Activated naive CD4-positive, alpha-beta T cell treated with anti-CD3 and anti-CD28 coated beads, Interleukin-2, amount 10 ng/mL, durations not matched to agents 7 days and 5 days (primary cell): ENCODE results near the gene LTBP1.

ENCODE experiments used
- CTCF ChIA-PET: fragments of 350-600 bp; sonication (Branson Sonifier 250); formaldehyde crosslinking; loops from one replicate; lab custom pipeline; 2021; ENCODE audit warnings: antibody characterized with exemption; lab: Charles Lee
- DNase-seq: peaks from one replicate; pipeline ENCODE4 v3.0.0-alpha.2; 2020
- H3K27ac Mint-ChIP-seq: one replicate; pipeline ENCODE4 v1.8.0; 2021; ENCODE audit warnings: mild to moderate bottlenecking, moderate library complexity, mixed read lengths
- H3K27me3 Mint-ChIP-seq: one replicate; pipeline ENCODE4 v1.8.0; 2021; ENCODE audit warnings: mild to moderate bottlenecking, mixed read lengths
- H3K36me3 Mint-ChIP-seq: one replicate; pipeline ENCODE4 v1.8.0; 2021; ENCODE audit warnings: mixed read lengths
- H3K4me1 Mint-ChIP-seq: one replicate; pipeline ENCODE4 v1.8.0; 2021; ENCODE audit warnings: mixed read lengths
- H3K4me3 Mint-ChIP-seq: one replicate; pipeline ENCODE4 v1.8.0; 2021; ENCODE audit warnings: mild to moderate bottlenecking, moderate library complexity, mixed read lengths
- H3K9me3 Mint-ChIP-seq: one replicate; pipeline ENCODE4 v1.8.0; 2021; ENCODE audit warnings: mixed read lengths

Gene LTBP1

GRCh38 chr2:33064349-33064801 is 117.6 kb downstream of the LTBP1 start:
- H3K4me3 Mint-ChIP-seq: no peak overlapping the region
- H3K27me3 Mint-ChIP-seq: no peaks in the 10 kb centered on the region
- no peaks in the 10 kb centered on the region for H3K9me3 Mint-ChIP-seq
- H3K27ac Mint-ChIP-seq: no peak overlapping the region
- DNase-seq: no peak
- no peaks in the 10 kb centered on the region for H3K36me3 Mint-ChIP-seq
- H3K4me1 Mint-ChIP-seq: no peaks in the 10 kb centered on the region
- CTCF ChIA-PET: no interaction called here

DNA sequence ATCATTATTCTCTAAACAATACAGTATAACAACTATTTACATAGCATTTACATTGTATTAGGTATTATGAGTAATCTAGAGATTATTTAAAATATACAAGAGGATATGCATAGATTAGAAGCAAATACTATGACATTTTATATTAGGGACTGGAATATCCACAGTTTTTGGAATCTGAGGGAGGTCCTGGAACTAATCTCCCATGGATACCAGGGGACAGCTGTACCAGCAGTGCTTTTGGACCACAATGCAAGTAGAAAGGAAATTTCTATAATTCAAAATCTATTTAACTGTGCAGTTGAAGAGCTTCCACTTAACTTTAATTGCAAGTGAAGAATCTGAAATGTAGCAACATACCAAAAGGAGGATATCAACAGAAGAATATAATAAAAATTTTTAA is 120.8 kb downstream of the LTBP1 start:
- no peak overlapping the region for H3K4me3 Mint-ChIP-seq
- no peaks in the 10 kb centered on the region for H3K9me3 Mint-ChIP-seq
- H3K4me1 Mint-ChIP-seq: no peaks in the 10 kb centered on the region
- CTCF ChIA-PET: no interaction called here
- H3K27me3 Mint-ChIP-seq: no peaks in the 10 kb centered on the region
- no peak for DNase-seq
- H3K36me3 Mint-ChIP-seq: no peaks in the 10 kb centered on the region
- H3K27ac Mint-ChIP-seq: no peak overlapping the region

DNA sequence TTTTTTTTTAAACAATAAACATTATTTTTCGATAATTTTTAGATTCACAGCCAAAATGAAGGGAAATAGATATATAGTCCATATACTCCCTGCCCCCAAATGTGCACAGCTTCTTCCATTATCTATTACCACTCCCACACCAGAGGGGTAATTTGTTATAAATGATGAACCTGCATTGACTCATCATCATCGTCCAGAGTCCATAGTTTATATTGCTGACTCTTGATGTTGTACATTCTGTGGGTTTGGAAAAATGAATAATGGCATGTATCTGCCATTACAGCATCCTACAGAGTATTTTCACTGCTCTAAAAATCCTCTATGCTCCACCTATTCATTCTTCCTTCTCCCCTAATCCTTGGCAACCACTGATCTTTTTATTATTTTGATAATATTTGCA is 121.5 kb downstream of the LTBP1 start:
- DNase-seq: no peak
- H3K4me3 Mint-ChIP-seq: no peak overlapping the region
- no peaks in the 10 kb centered on the region for H3K4me1 Mint-ChIP-seq
- no peaks in the 10 kb centered on the region for H3K9me3 Mint-ChIP-seq
- CTCF ChIA-PET: no interaction called here
- no peaks in the 10 kb centered on the region for H3K27me3 Mint-ChIP-seq
- H3K36me3 Mint-ChIP-seq: no peaks in the 10 kb centered on the region
- H3K27ac Mint-ChIP-seq: no peak overlapping the region

DNA sequence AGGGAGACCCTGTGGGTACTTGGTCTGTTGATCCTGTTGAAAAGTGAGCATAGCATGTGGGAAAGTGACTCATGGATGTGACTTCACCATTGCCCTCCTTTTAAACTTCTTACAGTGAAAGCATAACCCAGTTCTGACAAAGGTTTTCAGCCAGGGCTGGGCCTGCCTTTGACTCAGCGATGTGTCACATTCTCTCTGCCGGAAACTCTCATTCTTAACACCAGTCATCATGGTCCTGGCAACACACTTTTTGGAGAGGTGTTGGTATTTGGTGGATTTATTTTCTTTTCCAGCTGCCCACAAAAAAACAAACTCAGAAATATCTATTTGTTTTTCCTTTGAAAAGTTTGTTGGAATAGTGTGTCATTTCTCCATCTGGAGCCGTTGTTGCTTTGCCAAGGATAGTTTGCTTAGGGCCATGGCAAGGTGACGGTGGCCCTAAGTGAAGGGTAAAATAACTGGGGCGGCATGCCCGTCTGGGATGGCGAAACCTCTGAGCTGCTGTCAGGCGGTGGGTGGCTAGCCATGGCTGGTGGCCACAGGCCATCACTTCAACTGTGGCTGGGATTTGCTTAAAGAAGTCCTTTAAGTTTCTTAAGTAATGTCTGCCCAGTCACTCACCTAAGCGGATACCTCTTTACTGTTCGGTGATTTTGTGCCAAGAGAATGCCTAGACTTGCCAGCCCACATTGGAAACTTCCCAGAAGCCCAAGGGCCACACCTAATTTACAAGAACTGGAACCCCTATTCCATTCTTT is 123.3 kb downstream of the LTBP1 start:
- no peak for DNase-seq
- H3K36me3 Mint-ChIP-seq: no peaks in the 10 kb centered on the region

DNA sequence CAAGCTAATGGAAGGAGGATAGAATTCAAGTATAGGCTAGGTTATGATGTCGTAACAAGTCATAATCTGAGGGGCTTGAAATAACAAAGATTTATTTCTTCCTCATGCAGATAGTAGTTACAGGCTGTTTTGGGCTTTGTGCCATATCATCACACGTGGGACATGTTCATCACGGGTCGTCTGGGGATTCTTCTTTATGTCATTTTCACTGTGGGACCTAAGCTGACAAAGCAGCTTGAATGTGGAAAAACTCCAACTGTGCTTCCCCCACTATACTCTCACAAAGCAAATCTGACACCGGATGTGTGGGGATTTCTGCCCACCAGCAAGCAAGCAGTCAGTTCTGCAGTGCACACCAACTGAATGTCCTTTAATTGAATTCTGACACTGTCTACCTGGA is 124.8 kb downstream of the LTBP1 start:
- Mint-ChIP-seq H3K36me3 (no peaks in the 10 kb centered on the region), H3K27ac (no peak overlapping the region), H3K27me3 (no peaks in the 10 kb centered on the region), H3K4me3 (no peak overlapping the region), H3K4me1 (no peaks in the 10 kb centered on the region), H3K9me3 (no peaks in the 10 kb centered on the region)
- CTCF ChIA-PET: no interaction called here
- DNase-seq: no peak

More for the DNA sequence above, 123.3 kb downstream of the LTBP1 start:
- CTCF ChIA-PET: no interaction called here
- Mint-ChIP-seq H3K27me3 (no peaks in the 10 kb centered on the region), H3K9me3 (no peaks in the 10 kb centered on the region), H3K4me1 (no peaks in the 10 kb centered on the region), H3K27ac (no peak overlapping the region), H3K4me3 (no peak overlapping the region)

- CTCF ChIA-PET: no interaction called here
- Mint-ChIP-seq H3K9me3 (no peaks in the 10 kb centered on the region), H3K27me3 (no peaks in the 10 kb centered on the region), H3K4me1 (no peaks in the 10 kb centered on the region), H3K4me3 (no peak overlapping the region), H3K27ac (no peak overlapping the region), H3K36me3 (no peaks in the 10 kb centered on the region)
- no peak for DNase-seq
Observed at GRCh38 chr2:33072614-33073013, 125.9 kb downstream of the LTBP1 start.

DNA sequence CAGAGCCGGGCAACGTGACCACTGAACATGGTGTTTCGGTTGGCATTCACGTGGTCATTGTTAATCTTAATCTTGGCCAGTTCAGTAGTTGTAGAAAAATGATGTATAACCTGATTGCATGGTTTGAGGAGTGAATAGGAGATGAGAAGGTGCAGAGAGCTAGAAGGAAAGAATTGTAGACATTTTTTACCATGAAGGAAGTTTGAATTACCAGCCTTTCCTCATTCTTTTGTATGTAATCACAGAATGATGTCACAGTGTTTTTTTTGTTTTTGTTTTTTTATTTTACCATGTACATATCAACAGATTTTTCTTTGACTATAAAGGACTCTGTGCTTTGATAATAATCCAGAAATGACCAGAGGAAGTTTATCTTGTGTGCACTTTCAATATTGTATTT is 126.3 kb downstream of the LTBP1 start:
- Mint-ChIP-seq H3K9me3 (no peaks in the 10 kb centered on the region), H3K4me1 (no peaks in the 10 kb centered on the region), H3K36me3 (no peaks in the 10 kb centered on the region), H3K4me3 (no peak overlapping the region), H3K27me3 (no peaks in the 10 kb centered on the region), H3K27ac (no peak overlapping the region)
- CTCF ChIA-PET: no interaction called here
- DNase-seq: no peak

DNA sequence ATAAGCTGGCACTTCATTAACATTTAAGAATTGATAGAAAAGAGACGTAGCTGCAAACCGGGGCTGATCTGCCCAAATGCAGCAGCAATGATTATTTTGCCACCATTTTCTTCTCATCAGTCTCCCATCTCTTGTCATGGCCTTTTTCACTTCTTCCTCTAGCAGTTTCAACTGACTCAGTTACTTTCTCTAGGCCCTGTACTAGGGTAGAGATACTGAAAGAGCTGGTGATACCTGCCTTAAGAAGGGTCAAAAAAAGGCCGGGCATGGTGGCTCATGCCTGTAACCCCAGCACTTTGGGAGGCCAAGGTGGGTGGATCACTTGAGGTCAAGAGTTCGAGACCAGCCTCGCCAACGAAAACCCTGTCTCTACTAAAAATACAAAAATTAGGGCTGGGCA is 127.4 kb downstream of the LTBP1 start:
- H3K36me3 Mint-ChIP-seq: no peaks in the 10 kb centered on the region
- no peaks in the 10 kb centered on the region for H3K27me3 Mint-ChIP-seq
- H3K4me1 Mint-ChIP-seq: no peaks in the 10 kb centered on the region

GRCh38 chr2:33077311-33077710 is 130.6 kb downstream of the LTBP1 start:
- H3K9me3 Mint-ChIP-seq: no peaks in the 10 kb centered on the region
- H3K27me3 Mint-ChIP-seq: no peaks in the 10 kb centered on the region
- H3K4me3 Mint-ChIP-seq: no peak overlapping the region
- no peak for DNase-seq
- CTCF ChIA-PET: no interaction called here
- H3K27ac Mint-ChIP-seq: no peak overlapping the region
- no peaks in the 10 kb centered on the region for H3K4me1 Mint-ChIP-seq
- no peaks in the 10 kb centered on the region for H3K36me3 Mint-ChIP-seq

More for the DNA sequence above, 127.4 kb downstream of the LTBP1 start:
- no peaks in the 10 kb centered on the region for H3K9me3 Mint-ChIP-seq
- H3K4me3 Mint-ChIP-seq: no peak overlapping the region
- CTCF ChIA-PET: interaction anchor here (0.6 kb wide), 1 partner anchor 578 kb away, joined by 3 read pairs; no protein-coding TSS in a partner anchor
- no peak for DNase-seq
- H3K27ac Mint-ChIP-seq: no peak overlapping the region

DNA sequence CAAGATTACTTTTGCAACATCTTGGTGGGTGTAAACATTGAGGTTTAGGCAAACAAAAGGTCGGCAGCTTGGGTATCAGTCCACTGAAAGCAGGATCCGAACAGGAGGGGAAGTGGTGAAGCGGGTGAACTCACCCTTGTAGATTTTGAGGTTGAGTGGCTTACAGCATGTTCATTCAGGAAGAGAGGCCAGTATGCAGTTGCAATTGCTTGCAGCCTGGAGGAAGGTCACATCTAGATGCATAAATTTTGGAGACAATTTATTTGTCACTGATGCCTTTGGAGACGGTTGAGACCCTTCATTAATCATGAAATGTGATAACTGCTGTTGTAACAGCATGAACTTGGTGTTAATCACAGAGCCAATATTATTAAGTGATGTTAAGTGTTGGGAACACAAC is 131.1 kb downstream of the LTBP1 start:
- DNase-seq: no peak
- Mint-ChIP-seq H3K27me3 (no peaks in the 10 kb centered on the region), H3K27ac (no peak overlapping the region), H3K36me3 (no peaks in the 10 kb centered on the region), H3K9me3 (no peaks in the 10 kb centered on the region), H3K4me1 (no peaks in the 10 kb centered on the region), H3K4me3 (no peak overlapping the region)
- CTCF ChIA-PET: no interaction called here

DNA sequence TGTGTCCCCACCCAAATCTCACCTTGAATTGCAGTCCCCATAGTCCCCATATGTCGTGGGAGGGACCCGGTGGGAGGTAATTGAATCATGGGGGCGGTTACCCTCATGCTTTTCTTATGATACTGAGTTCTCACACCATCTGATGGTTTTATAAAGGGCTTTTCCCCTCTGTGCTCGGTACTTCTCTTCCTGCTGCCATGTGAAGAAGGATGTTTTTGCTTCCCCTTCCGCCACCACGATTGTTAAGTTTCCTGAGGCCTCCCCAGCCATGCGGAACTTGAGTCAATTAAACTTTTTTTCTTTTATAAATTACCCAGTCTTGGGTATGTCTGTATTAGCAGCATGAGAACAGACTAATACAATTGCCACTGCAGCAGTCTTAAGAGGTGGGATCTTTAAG is 134.9 kb downstream of the LTBP1 start:
- Mint-ChIP-seq H3K4me1 (no peaks in the 10 kb centered on the region), H3K9me3 (no peaks in the 10 kb centered on the region), H3K27me3 (no peaks in the 10 kb centered on the region), H3K4me3 (no peak overlapping the region), H3K27ac (no peak overlapping the region), H3K36me3 (no peaks in the 10 kb centered on the region)
- CTCF ChIA-PET: no interaction called here
- no peak for DNase-seq

DNA sequence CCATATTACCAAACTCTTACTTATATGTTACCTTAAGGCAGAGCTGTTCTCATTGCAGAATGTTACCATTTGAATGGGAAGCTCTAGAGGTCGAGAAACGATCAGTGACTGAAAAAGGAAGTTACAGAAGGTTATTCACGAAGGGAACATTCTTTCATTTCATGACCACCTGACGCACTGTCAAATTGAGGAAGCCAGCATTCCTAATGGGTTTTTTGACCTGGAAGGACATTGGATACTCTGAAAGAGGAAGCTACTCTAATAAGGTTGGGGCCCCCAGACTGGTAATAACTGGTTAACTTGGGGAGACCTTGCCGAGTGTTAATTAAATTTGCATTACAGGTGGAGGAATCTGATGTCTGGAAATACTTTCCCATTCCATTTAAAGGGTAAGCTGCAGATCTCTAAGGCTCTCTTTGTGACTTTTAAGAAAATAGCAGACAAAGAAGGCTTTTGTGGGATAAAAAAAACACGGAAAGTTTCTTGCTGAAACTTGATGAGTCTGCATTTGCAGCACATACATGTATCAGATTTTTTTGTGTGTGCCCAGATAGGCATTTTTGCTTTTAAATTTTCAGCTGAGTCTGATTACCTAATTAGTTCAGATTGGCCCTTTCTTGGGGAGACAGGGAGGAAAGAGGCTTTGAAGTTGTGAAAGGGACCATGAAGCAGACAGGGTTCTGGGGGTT is 137.1 kb downstream of the LTBP1 start:
- CTCF ChIA-PET: no interaction called here
- H3K27ac Mint-ChIP-seq: no peak overlapping the region
- H3K36me3 Mint-ChIP-seq: no peaks in the 10 kb centered on the region
- no peak overlapping the region for H3K4me3 Mint-ChIP-seq
- H3K4me1 Mint-ChIP-seq: no peaks in the 10 kb centered on the region
- H3K9me3 Mint-ChIP-seq: no peaks in the 10 kb centered on the region
- no peak for DNase-seq
- H3K27me3 Mint-ChIP-seq: no peaks in the 10 kb centered on the region

DNA sequence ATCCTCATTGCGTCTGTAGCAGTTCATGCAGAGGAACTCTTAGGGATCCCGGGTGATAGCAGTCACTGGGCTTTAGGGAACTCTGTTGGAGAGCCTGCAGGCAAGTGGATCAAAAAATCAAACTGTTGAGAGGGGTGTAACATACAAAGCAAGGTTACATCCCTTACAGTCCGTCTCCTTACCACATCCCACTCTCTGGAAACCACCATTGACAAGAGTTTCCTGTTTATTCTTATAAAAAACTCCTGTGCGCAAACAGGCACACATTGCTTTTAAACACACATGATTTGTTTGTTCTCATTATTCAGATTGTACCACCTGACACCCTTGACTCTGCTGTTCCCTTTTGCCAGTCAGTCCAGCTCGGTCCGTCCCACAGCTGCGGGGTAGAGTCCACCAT is 137.7 kb downstream of the LTBP1 start:
- no peaks in the 10 kb centered on the region for H3K36me3 Mint-ChIP-seq
- no peak for DNase-seq
- CTCF ChIA-PET: no interaction called here
- no peak overlapping the region for H3K4me3 Mint-ChIP-seq
- H3K9me3 Mint-ChIP-seq: no peaks in the 10 kb centered on the region
- no peaks in the 10 kb centered on the region for H3K27me3 Mint-ChIP-seq
- H3K27ac Mint-ChIP-seq: no peak overlapping the region
- no peaks in the 10 kb centered on the region for H3K4me1 Mint-ChIP-seq

DNA sequence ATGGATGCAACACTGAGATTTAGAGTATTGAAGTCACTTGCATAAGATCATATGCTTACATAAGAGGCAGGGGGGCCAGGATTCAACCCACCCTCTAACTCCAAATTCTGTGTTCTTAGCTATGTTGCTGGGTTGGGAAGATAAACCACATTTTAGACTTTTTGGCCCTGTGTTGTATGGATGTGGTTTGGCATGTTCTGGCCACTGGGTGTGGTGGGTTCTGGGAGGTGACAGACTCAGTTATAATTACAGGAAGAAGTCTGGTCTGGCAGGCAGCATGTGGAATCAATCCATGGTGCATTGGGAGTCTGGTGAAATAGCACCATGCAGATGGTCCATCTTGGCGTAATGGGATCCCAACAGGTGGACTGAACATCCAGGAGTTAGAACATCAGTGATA is 138.9 kb downstream of the LTBP1 start:
- no peak overlapping the region for H3K4me3 Mint-ChIP-seq
- no peak for DNase-seq
- H3K9me3 Mint-ChIP-seq: no peaks in the 10 kb centered on the region
- H3K4me1 Mint-ChIP-seq: no peaks in the 10 kb centered on the region
- no peaks in the 10 kb centered on the region for H3K27me3 Mint-ChIP-seq
- CTCF ChIA-PET: no interaction called here
- H3K36me3 Mint-ChIP-seq: no peaks in the 10 kb centered on the region
- no peak overlapping the region for H3K27ac Mint-ChIP-seq

- H3K27ac Mint-ChIP-seq: no peak overlapping the region
- H3K4me3 Mint-ChIP-seq: no peak overlapping the region
- DNase-seq: no peak
- no peaks in the 10 kb centered on the region for H3K27me3 Mint-ChIP-seq
- H3K36me3 Mint-ChIP-seq: no peaks in the 10 kb centered on the region
- CTCF ChIA-PET: interaction anchor here (0.7 to 0.9 kb wide), 2 partner anchors 313 to 531 kb away, joined by 3 read pairs; no protein-coding TSS in a partner anchor
- no peaks in the 10 kb centered on the region for H3K9me3 Mint-ChIP-seq
- no peaks in the 10 kb centered on the region for H3K4me1 Mint-ChIP-seq
Observed at GRCh38 chr2:33086400-33087015, 139.8 kb downstream of the LTBP1 start.
